Kidney epithelial cell (primary cell): ENCODE data around the gene YES1. TPM values are rescaled to one million over a fixed set of nuclear protein-coding genes. Genes with fewer than 3 reads are reported as not detected.
A peak's percentile ranks its signal among the peaks of the same experiment; 100 is the strongest.
"Not testable (repeated sequence)": the region's sequence is repeated elsewhere in the genome, so short reads cannot be mapped to it uniquely, and the experiment has no call there.

Experiments
- DNase-seq: peaks from one replicate; pipeline ENCODE4 v3.0.0-alpha.2; 2010; ENCODE audit warnings: low read depth
- H3K27me3 ChIP-seq: 2 replicates; pipeline ENCODE4 v1.6.0; 2011; ENCODE audit warnings: low read length; ENCODE audit not compliant: control insufficient read depth, insufficient read depth
- H3K36me3 ChIP-seq: 2 replicates; pipeline ENCODE4 v1.5.1; 2011; ENCODE audit warnings: low read length; ENCODE audit not compliant: control insufficient read depth, insufficient read depth
- H3K4me3 ChIP-seq: 2 replicates; pipeline ENCODE4 v1.5.1; 2011; ENCODE audit warnings: low read depth, mild to moderate bottlenecking, control low read depth, low read length
- CTCF ChIP-seq: IDR thresholded peaks from 2 replicates; pipeline ENCODE4 v1.5.1; 2011; ENCODE audit warnings: mild to moderate bottlenecking, moderate library complexity, low read length, control low read depth, inconsistent platforms; ENCODE audit not compliant: insufficient read depth, poor library complexity, severe bottlenecking
- total RNA-seq: library from RNA; depleted of rRNA; stranded (reverse); fragments of >200 nt; gene quantifications from 2 replicates; pipeline ENCODE4 v1.2.3, GENCODE V29; 2015

The YES1 gene
- total RNA-seq, 1 donor from 2014 or later = 135 TPM

DNA sequence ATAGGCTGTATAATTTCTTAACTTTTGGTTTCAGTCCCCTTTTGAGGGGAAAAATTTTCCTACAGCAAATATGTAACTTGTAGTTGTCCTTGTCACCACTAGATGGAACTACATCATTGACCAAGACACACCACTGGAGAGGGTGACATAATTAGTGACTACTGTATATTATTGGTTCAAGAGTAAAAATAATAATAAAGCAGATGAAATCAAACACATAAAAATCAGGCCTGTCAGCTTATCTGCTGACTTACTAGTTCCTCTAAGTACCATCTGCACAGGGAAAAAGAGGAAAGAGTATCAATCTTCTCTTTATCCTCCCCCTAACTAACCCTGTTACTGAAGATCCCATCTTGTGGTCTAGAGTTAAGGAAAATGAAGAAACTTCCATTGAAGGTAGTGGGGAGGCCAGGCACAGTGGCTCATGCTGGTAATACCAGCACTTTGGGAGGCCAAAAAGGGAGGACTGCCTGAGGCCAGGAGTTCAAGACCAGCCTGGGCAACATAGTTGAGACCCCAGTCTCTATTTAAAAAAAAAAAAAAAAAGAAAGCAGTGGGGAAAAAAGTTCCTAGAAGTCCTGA, 70.0 kb downstream of the YES1 start:
- DNase-seq = no peak
- Histone ChIP-seq H3K27me3 (no peaks in the 10 kb centered on the region), H3K36me3 (no peaks in the 10 kb centered on the region), H3K4me3 (no peak overlapping the region)
- peak; percentile 59 for TF ChIP-seq CTCF

GRCh38 chr18:732371-732770, 79.7 kb downstream of the YES1 start:
- no peak overlapping the region for H3K4me3 ChIP-seq
- TF ChIP-seq CTCF = no peak
- H3K36me3 ChIP-seq = no peaks in the 10 kb centered on the region
- DNase-seq = no peak
- no peaks in the 10 kb centered on the region for H3K27me3 ChIP-seq

DNA sequence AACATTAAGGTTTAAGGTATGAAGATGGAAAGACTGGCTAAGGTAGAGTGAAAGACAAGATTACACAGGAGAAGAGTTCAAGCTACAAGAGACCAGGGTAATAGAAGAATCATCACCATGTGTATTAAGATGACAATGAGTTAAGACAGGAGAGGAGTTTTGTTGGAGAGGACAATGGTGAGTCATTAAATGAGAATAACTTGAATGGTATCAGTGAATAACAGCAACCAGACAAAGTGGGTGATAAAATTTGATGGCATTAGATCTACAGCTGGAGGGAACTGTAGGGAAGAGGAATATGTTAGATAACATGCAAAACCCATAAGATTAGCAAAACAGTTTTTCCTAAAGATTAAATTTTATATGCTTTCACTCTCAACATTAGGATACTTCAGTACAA, 80.9 kb downstream of the YES1 start:
- Histone ChIP-seq H3K4me3 (no peak overlapping the region), H3K36me3 (no peaks in the 10 kb centered on the region), H3K27me3 (no peaks in the 10 kb centered on the region)
- no peak for TF ChIP-seq CTCF
- DNase-seq = no peak

- no peak for DNase-seq
- Histone ChIP-seq H3K36me3 (no peaks in the 10 kb centered on the region), H3K27me3 (no peaks in the 10 kb centered on the region), H3K4me3 (no peak overlapping the region)
- TF ChIP-seq CTCF = no peak
Measured at GRCh38 chr18:730692-731091, 81.3 kb downstream of the YES1 start.

DNA sequence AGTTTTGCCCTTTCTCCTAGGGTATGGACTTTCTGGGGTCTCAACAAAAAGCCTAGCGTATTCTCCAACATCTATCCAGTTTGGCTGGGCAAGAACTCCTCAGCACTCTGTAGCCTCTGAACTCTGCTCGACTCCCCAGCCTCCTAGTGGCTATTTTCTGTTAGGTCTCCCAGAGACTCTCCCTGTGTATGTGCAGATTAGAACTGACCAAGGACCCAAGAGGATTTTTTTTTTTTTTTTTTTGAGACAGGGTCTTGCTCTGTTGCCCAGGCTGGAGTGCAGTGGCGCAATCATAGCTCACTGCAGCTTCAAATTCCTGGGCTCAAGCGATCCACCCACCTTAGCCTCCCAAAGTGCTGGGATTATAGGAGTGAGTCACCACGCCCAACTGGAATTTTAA, 81.9 kb downstream of the YES1 start:
- DNase-seq, H3K36me3 ChIP-seq, H3K27me3 ChIP-seq, H3K4me3 ChIP-seq: not testable (repeated sequence)

DNA sequence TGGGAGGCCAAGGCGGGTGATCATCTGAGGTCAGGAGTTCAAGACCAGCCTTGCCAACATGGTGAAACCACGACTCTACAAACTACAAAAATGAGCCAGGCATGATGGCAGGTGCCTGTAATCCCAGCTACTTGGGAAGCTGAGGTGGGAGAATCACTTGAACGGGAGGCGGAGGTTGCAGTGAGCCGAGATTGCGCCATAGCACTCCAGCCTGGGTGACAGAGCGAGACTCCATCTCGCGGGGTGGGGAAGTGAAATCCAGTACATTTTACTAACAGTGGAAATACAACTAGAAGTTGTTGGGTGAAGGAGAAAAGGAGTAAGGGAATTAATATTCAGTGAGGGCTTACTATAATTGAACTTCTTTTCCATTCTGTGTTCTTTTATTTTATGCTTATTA, 86.4 kb downstream of the YES1 start:
- Histone ChIP-seq H3K27me3 (no peaks in the 10 kb centered on the region), H3K36me3 (no peaks in the 10 kb centered on the region), H3K4me3 (no peak overlapping the region)
- TF ChIP-seq CTCF = no peak
- DNase-seq = no peak
